ENCODE results near the gene DUSP1. TPM values are rescaled to one million over a fixed set of nuclear protein-coding genes. Genes with fewer than 3 reads are reported as not detected.
A peak's percentile ranks its signal among the peaks of the same experiment; 100 is the strongest.

Gene DUSP1
- total and polyA plus RNA-seq, 2 of the 13 experiments (the other 11 are each of a cell fraction or from before 2014, with no cell fraction given), result 27.1 to 55.5 TPM

GRCh38 chr5:172740428-172741205 lies 30.4 kb downstream of the DUSP1 start:
- intact Hi-C loops (cut with micrococcal nuclease; ENCODE audit: unreplicated experiment), result no loop called here
- FAIRE-seq (no peak), ATAC-seq (no peak), DNase-seq (ENCODE audit: low spot score) (no peak)
- 28% methylated on average over 12 of the region's 15 CpGs for WGBS (ENCODE audit: low lambda C conversion rate)
- Histone ChIP-seq H3K27ac (ENCODE audit: extremely low read length, insufficient read depth, low read length) (no peak overlapping the region), H3K9me3 (ENCODE audit: low read length) (no peaks in the 10 kb centered on the region), H3K4me3 (replicated peaks in 1 of 3; ENCODE audit: insufficient read depth in 1 of 3, low read depth in 2 of 3, low read length in 3 of 3) (no peak overlapping the region), H3K4me1 (ENCODE audit: insufficient read depth, low read length) (peaks cover 43% of the 10 kb centered on the region), H4K20me1 (ENCODE audit: insufficient read depth, low read length) (no peaks in the 10 kb centered on the region), H3K4me2 (ENCODE audit: low read depth, low read length) (no peak overlapping the region; the same call in 1 of the 2 replicates), H3K36me3 (replicated peaks in 1 of 2; ENCODE audit: control insufficient read depth in 1 of 2, insufficient read depth in 2 of 2, low read length in 2 of 2) (no peaks in the 10 kb centered on the region), H3K27me3 (ENCODE audit: control insufficient read depth in 1 of 2, insufficient read depth in 2 of 2, low read length in 2 of 2) (no peaks in the 10 kb centered on the region), H2AFZ (ENCODE audit: low read length) (no peak overlapping the region), H3K79me2 (ENCODE audit: insufficient read depth, low read length) (no peaks in the 10 kb centered on the region), H3K9ac (ENCODE audit: insufficient read depth, low read depth, low read length) (no peak overlapping the region)
- no TSS peak for BruUV-seq (replicated peaks)
- CTCF ChIA-PET (ENCODE audit: low intra/inter-chr PET ratio, low total read pairs), result no interaction called here
- no peak for TF ChIP-seq PTBP1 (IDR thresholded peaks at IDR 0.05; ENCODE audit: low read depth, low read length, poor library complexity, severe bottlenecking)
- no peak for TF ChIP-seq SIN3A (IDR thresholded peaks at IDR 0.05; ENCODE audit: borderline replicate concordance, low read depth, low read length)
- peak; percentile 74; the same call in 1 of the 2 replicates for TF ChIP-seq HNRNPL (IDR thresholded peaks at IDR 0.05; ENCODE audit: low read depth, low read length)
- TF ChIP-seq U2AF2 (IDR thresholded peaks at IDR 0.05; ENCODE audit: low read depth, low read length), result no peak
- TF ChIP-seq ZNF674 (CRISPR knock-in tag; IDR thresholded peaks at IDR 0.05; ENCODE audit: low read depth), result no peak
- 0 out of 4 replicates have a peak, but pooled peaks of 1 of the 2 experiments have one; percentile 0 for TF ChIP-seq MAFK (conservative IDR thresholded peaks at IDR 0.05 in 1 of 2, IDR thresholded peaks at IDR 0.05 in 1 of 2; ENCODE audit: low read length in 2 of 2)
- TF ChIP-seq, protein P1, sequence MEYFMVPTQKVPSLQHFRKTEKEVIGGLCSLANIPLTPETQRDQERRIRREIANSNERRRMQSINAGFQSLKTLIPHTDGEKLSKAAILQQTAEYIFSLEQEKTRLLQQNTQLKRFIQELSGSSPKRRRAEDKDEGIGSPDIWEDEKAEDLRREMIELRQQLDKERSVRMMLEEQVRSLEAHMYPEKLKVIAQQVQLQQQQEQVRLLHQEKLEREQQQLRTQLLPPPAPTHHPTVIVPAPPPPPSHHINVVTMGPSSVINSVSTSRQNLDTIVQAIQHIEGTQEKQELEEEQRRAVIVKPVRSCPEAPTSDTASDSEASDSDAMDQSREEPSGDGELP (IDR thresholded peaks at IDR 0.05; ENCODE audit: borderline replicate concordance, low read depth), result 0 out of 2 replicates have a peak, but pooled peaks have one; percentile 10
- TF ChIP-seq ZKSCAN1 (IDR thresholded peaks at IDR 0.05; ENCODE audit: low read length), result peak; percentile 74
- no peak for TF ChIP-seq MXD1 (CRISPR knock-in tag; IDR thresholded peaks at IDR 0.05)
- no peak for TF ChIP-seq SNAPC2 (CRISPR knock-in tag; IDR thresholded peaks at IDR 0.05)
- TF ChIP-seq NFE2L1 (CRISPR knock-in tag; IDR thresholded peaks at IDR 0.05; ENCODE audit: borderline replicate concordance), result no peak
- TF ChIP-seq, protein P2, sequence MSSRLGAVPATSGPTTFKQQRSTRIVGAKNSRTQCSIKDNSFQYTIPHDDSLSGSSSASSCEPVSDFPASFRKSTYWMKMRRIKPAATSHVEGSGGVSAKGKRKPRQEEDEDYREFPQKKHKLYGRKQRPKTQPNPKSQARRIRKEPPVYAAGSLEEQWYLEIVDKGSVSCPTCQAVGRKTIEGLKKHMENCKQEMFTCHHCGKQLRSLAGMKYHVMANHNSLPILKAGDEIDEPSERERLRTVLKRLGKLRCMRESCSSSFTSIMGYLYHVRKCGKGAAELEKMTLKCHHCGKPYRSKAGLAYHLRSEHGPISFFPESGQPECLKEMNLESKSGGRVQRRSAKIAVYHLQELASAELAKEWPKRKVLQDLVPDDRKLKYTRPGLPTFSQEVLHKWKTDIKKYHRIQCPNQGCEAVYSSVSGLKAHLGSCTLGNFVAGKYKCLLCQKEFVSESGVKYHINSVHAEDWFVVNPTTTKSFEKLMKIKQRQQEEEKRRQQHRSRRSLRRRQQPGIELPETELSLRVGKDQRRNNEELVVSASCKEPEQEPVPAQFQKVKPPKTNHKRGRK (CRISPR knock-in tag; IDR thresholded peaks at IDR 0.05), result no peak
- POLR2A ChIA-PET, result no interaction called here
- in situ Hi-C loops (cut with HindIII; ENCODE audit: extremely low pct_ligation_motif_present, low pct_unique_long_range_greater_than_20kb), result no loop called here
